SU-DHL-6 (cell line): Measurements from ENCODE around the gene ANKRD27.

ENCODE experiments used
- CTCF ChIP-seq: fragments of 200-600 bp; sonication (generic); IDR thresholded peaks from one replicate; pipeline ENCODE4 v1.5.1; 2017; ENCODE audit warnings: antibody characterized with exemption, mild to moderate bottlenecking, low read length, moderate library complexity; ENCODE audit not compliant: insufficient read depth, poor library complexity, severe bottlenecking
- EZH2phosphoT487 ChIP-seq: fragments of 200-600 bp; sonication (generic), shearing (Covaris generic); conservative IDR thresholded peaks from 2 replicates; pipeline ENCODE4 v1.6.1; 2018; ENCODE audit warnings: mild to moderate bottlenecking, antibody characterized with exemption, low read length, moderate library complexity, mixed read lengths

GRCh38 chr19:32691291-32691951 lies 16.4 kb upstream of the ANKRD27 start, which contains the start of gene NUDT19:
- TF ChIP-seq CTCF = no peak
- no peak for TF ChIP-seq EZH2phosphoT487
